IPS DF 6.9 (cell line): ENCODE measurements around the gene FXYD3.
A peak's percentile ranks its signal among the peaks of the same experiment; 100 is the strongest.

Source experiments
- DNase-seq: peaks from one replicate; pipeline ENCODE4 v3.0.0-alpha.2; 2013; ENCODE audit warnings: low read depth, low spot score
- H3K27ac ChIP-seq: one replicate; pipeline ENCODE4 v1.5.1; 2013; ENCODE audit warnings: low read length, control low read depth
- H3K27me3 ChIP-seq: 2 replicates; pipeline ENCODE4 v1.6.1; 2013; ENCODE audit warnings: mild to moderate bottlenecking, low read length; ENCODE audit not compliant: control insufficient read depth, insufficient read depth
- H3K36me3 ChIP-seq: 2 replicates; pipeline ENCODE4 v1.6.1; 2013; ENCODE audit warnings: low read length; ENCODE audit not compliant: control insufficient read depth, insufficient read depth
- H3K4me1 ChIP-seq: 2 replicates; pipeline ENCODE4 v1.6.1; 2013; ENCODE audit warnings: low read length; ENCODE audit not compliant: control insufficient read depth, insufficient read depth
- H3K4me3 ChIP-seq: 2 replicates; pipeline ENCODE4 v1.5.1; 2013; ENCODE audit warnings: mild to moderate bottlenecking, low read length
- H3K9me3 ChIP-seq: 2 replicates; pipeline ENCODE4 v1.6.1; 2013; ENCODE audit warnings: low read length, inconsistent platforms; ENCODE audit not compliant: control insufficient read depth, insufficient read depth
- WGBS: extraction: QIAGEN DNeasy Blood & Tissue Kit; methylation state at CpG from one replicate; pipeline ENCODE4 v1.1.7; 2013; ENCODE audit warnings: mixed read lengths, missing lambda C conversion rate; ENCODE audit not compliant: insufficient read length, insufficient coverage; 5-methylcytosine and 5-hydroxymethylcytosine counted together

The FXYD3 gene

GRCh38 chr19:35134601-35135242 is 19.1 kb downstream of the FXYD3 start, which contains the start of gene LGI4:
Gene LGI4 (minus strand): TSS chr19:35135059. CDS start chr19:35134680, 379 bp downstream.
- DNase-seq, result no peak
- no peak within 1 kb of the TSS for H3K27ac ChIP-seq
- WGBS, result no CpG with 5 or more reads among the region's 15 CpGs
- peaks cover 2% of the 10 kb centered on the region; the same call in 1 of the 2 replicates for H3K4me1 ChIP-seq
- H3K27me3 ChIP-seq, result no peaks in the 10 kb centered on the region
- no peaks in the 10 kb centered on the region for H3K36me3 ChIP-seq
- H3K4me3 ChIP-seq, result no peak within 1 kb of the TSS
- no peaks in the 10 kb centered on the region for H3K9me3 ChIP-seq

GRCh38 chr19:35135389-35135909 is 19.8 kb downstream of the FXYD3 start:
- Histone ChIP-seq H3K4me3 (no peak overlapping the region), H3K9me3 (no peaks in the 10 kb centered on the region), H3K4me1 (peaks cover 2% of the 10 kb centered on the region; the same call in 1 of the 2 replicates), H3K27ac (no peak overlapping the region), H3K27me3 (no peaks in the 10 kb centered on the region), H3K36me3 (no peaks in the 10 kb centered on the region)
- no peak for DNase-seq
- no CpG with 5 or more reads among the region's 7 CpGs for WGBS

- DNase-seq, result no peak
These were observed 20.6 kb downstream of the FXYD3 start for GRCh38 chr19:35136231-35136630.

GRCh38 chr19:35136977-35137702 is 21.5 kb downstream of the FXYD3 start:
- Histone ChIP-seq H3K4me1 (peaks cover 3% of the 10 kb centered on the region), H3K27ac (no peak overlapping the region), H3K36me3 (no peaks in the 10 kb centered on the region), H3K4me3 (no peak overlapping the region), H3K27me3 (no peaks in the 10 kb centered on the region), H3K9me3 (no peaks in the 10 kb centered on the region)
- no peak for DNase-seq
- no CpG with 5 or more reads among the region's 9 CpGs for WGBS

More at GRCh38 chr19:35136231-35136630, 20.6 kb downstream of the FXYD3 start:
- Histone ChIP-seq H3K27me3 (no peaks in the 10 kb centered on the region), H3K9me3 (no peaks in the 10 kb centered on the region), H3K4me3 (no peak overlapping the region), H3K36me3 (no peaks in the 10 kb centered on the region), H3K27ac (no peak overlapping the region), H3K4me1 (peaks cover 3% of the 10 kb centered on the region)
- WGBS, result no CpG with 5 or more reads among the region's 11 CpGs

GRCh38 chr19:35138305-35138892 is 22.8 kb downstream of the FXYD3 start, which contains the start of gene FXYD1:
Gene FXYD1 (plus strand): TSS chr19:35138824. CDS start chr19:35140080, 1,256 bp downstream.
- DNase-seq, result no peak
- no peak within 1 kb of the TSS for H3K4me3 ChIP-seq
- no peaks in the 10 kb centered on the region for H3K36me3 ChIP-seq
- H3K4me1 ChIP-seq, result peaks cover 3% of the 10 kb centered on the region
- H3K9me3 ChIP-seq, result no peaks in the 10 kb centered on the region
- H3K27me3 ChIP-seq, result no peaks in the 10 kb centered on the region
- WGBS, result no CpG with 5 or more reads among the region's 18 CpGs
- H3K27ac ChIP-seq, result no peak within 1 kb of the TSS

GRCh38 chr19:35140207-35140961 is 24.8 kb downstream of the FXYD3 start:
- no peak overlapping the region for H3K4me3 ChIP-seq
- H3K4me1 ChIP-seq, result peaks cover 12% of the 10 kb centered on the region
- no peak overlapping the region for H3K27ac ChIP-seq
- DNase-seq, result no peak
- WGBS, result no CpG with 5 or more reads among the region's 12 CpGs
- H3K27me3 ChIP-seq, result no peaks in the 10 kb centered on the region
- no peaks in the 10 kb centered on the region for H3K9me3 ChIP-seq
- no peaks in the 10 kb centered on the region for H3K36me3 ChIP-seq

GRCh38 chr19:35140962-35141836 is 25.6 kb downstream of the FXYD3 start:
- H3K27ac ChIP-seq, result no peak overlapping the region
- H3K27me3 ChIP-seq, result no peaks in the 10 kb centered on the region
- no peaks in the 10 kb centered on the region for H3K9me3 ChIP-seq
- no peak for DNase-seq
- WGBS, result no CpG with 5 or more reads among the region's 48 CpGs
- peak overlapping the region; percentile 71; the same call in 1 of the 2 replicates for H3K4me3 ChIP-seq
- H3K4me1 ChIP-seq, result peaks cover 12% of the 10 kb centered on the region
- no peaks in the 10 kb centered on the region for H3K36me3 ChIP-seq

GRCh38 chr19:35141837-35142605 is 26.4 kb downstream of the FXYD3 start:
- WGBS, result no CpG with 5 or more reads among the region's 21 CpGs
- peaks cover 12% of the 10 kb centered on the region for H3K4me1 ChIP-seq

More at GRCh38 chr19:35141837-35142605, 26.4 kb downstream of the FXYD3 start:
- H3K4me3 ChIP-seq, result peak overlapping the region; percentile 71; the same call in 1 of the 2 replicates
- no peak for DNase-seq
- H3K27ac ChIP-seq, result no peak overlapping the region
- H3K36me3 ChIP-seq, result no peaks in the 10 kb centered on the region
- H3K27me3 ChIP-seq, result no peaks in the 10 kb centered on the region
- no peaks in the 10 kb centered on the region for H3K9me3 ChIP-seq
